ENCODE measurements around the gene ODC1.

The ODC1 gene

GRCh38 chr2:10434886-10435819 lies 13.0 kb downstream of the ODC1 start:
- no peak for DNase-seq (ENCODE audit: low read depth, low spot score)
- Histone ChIP-seq H3K4me3 (ENCODE audit: low read length) (no peak overlapping the region), H3K4me1 (ENCODE audit: control insufficient read depth, insufficient read depth, low read length) (peaks cover 4% of the 10 kb centered on the region; the same call in 1 of the 2 replicates), H3K27ac (ENCODE audit: low read length) (no peak overlapping the region), H3K9me3 (ENCODE audit: control insufficient read depth, insufficient read depth, low read length) (no peaks in the 10 kb centered on the region), H3K27me3 (ENCODE audit: control insufficient read depth, insufficient read depth, low read length) (peaks cover 1% of the 10 kb centered on the region; the same call in 1 of the 2 replicates), H3K36me3 (ENCODE audit: control insufficient read depth, insufficient read depth, low read length) (no peaks in the 10 kb centered on the region; the same call in 1 of the 2 replicates)
- WGBS (ENCODE audit: insufficient coverage, insufficient read length) = no CpG with 5 or more reads among the region's 28 CpGs

- no peaks in the 10 kb centered on the region for H3K36me3 ChIP-seq (ENCODE audit: control insufficient read depth, insufficient read depth, low read length)
- H3K27me3 ChIP-seq (ENCODE audit: control insufficient read depth, insufficient read depth, low read length) = peaks cover 1% of the 10 kb centered on the region; the same call in 1 of the 2 replicates
- peaks cover 4% of the 10 kb centered on the region; the same call in 1 of the 2 replicates for H3K4me1 ChIP-seq (ENCODE audit: control insufficient read depth, insufficient read depth, low read length)
- WGBS (ENCODE audit: insufficient coverage, insufficient read length) = no CpG with 5 or more reads among the region's 19 CpGs
- H3K9me3 ChIP-seq (ENCODE audit: control insufficient read depth, insufficient read depth, low read length) = no peaks in the 10 kb centered on the region
- H3K27ac ChIP-seq (ENCODE audit: low read length) = no peak overlapping the region
- H3K4me3 ChIP-seq (ENCODE audit: low read length) = no peak overlapping the region
- no peak for DNase-seq (ENCODE audit: low read depth, low spot score)
Observed at GRCh38 chr2:10433947-10434885, 13.9 kb downstream of the ODC1 start.

- H3K27me3 ChIP-seq (ENCODE audit: control insufficient read depth, insufficient read depth, low read length) = peaks cover 1% of the 10 kb centered on the region; the same call in 1 of the 2 replicates
- H3K4me3 ChIP-seq (ENCODE audit: low read length) = no peak overlapping the region
- no peak overlapping the region for H3K27ac ChIP-seq (ENCODE audit: low read length)
- DNase-seq (ENCODE audit: low read depth, low spot score) = no peak
- peaks cover 4% of the 10 kb centered on the region for H3K4me1 ChIP-seq (ENCODE audit: control insufficient read depth, insufficient read depth, low read length)
- 100% methylated on average over 6 of the region's 10 CpGs for WGBS (ENCODE audit: insufficient coverage, insufficient read length)
- no peaks in the 10 kb centered on the region for H3K36me3 ChIP-seq (ENCODE audit: control insufficient read depth, insufficient read depth, low read length)
- H3K9me3 ChIP-seq (ENCODE audit: control insufficient read depth, insufficient read depth, low read length) = no peaks in the 10 kb centered on the region
Observed at GRCh38 chr2:10433264-10433946, 14.7 kb downstream of the ODC1 start.

- no peak for DNase-seq (ENCODE audit: low read depth, low spot score)
- Histone ChIP-seq H3K27ac (ENCODE audit: low read length) (no peak overlapping the region), H3K9me3 (ENCODE audit: control insufficient read depth, insufficient read depth, low read length) (no peaks in the 10 kb centered on the region), H3K4me1 (ENCODE audit: control insufficient read depth, insufficient read depth, low read length) (peaks cover 4% of the 10 kb centered on the region), H3K36me3 (ENCODE audit: control insufficient read depth, insufficient read depth, low read length) (no peaks in the 10 kb centered on the region), H3K4me3 (ENCODE audit: low read length) (peak overlapping the region; percentile 23), H3K27me3 (ENCODE audit: control insufficient read depth, insufficient read depth, low read length) (peaks cover 1% of the 10 kb centered on the region; the same call in 1 of the 2 replicates)
- no CpG with 5 or more reads among the region's 49 CpGs for WGBS (ENCODE audit: insufficient coverage, insufficient read length)
Observed at GRCh38 chr2:10432311-10433181, 15.6 kb downstream of the ODC1 start.

GRCh38 chr2:10431797-10432196 lies 16.3 kb downstream of the ODC1 start:
- no peaks in the 10 kb centered on the region for H3K36me3 ChIP-seq (ENCODE audit: control insufficient read depth, insufficient read depth, low read length)
- H3K9me3 ChIP-seq (ENCODE audit: control insufficient read depth, insufficient read depth, low read length) = no peaks in the 10 kb centered on the region
- H3K27ac ChIP-seq (ENCODE audit: low read length) = no peak overlapping the region
- H3K27me3 ChIP-seq (ENCODE audit: control insufficient read depth, insufficient read depth, low read length) = peaks cover 1% of the 10 kb centered on the region; the same call in 1 of the 2 replicates
- H3K4me3 ChIP-seq (ENCODE audit: low read length) = peak overlapping the region; percentile 23; the same call in 1 of the 2 replicates
- no CpG with 5 or more reads among the region's 16 CpGs for WGBS (ENCODE audit: insufficient coverage, insufficient read length)
- peaks cover 4% of the 10 kb centered on the region for H3K4me1 ChIP-seq (ENCODE audit: control insufficient read depth, insufficient read depth, low read length)
- no peak for DNase-seq (ENCODE audit: low read depth, low spot score)

- no peak for DNase-seq (ENCODE audit: low read depth, low spot score)
- Histone ChIP-seq H3K36me3 (ENCODE audit: control insufficient read depth, insufficient read depth, low read length) (no peaks in the 10 kb centered on the region), H3K27ac (ENCODE audit: low read length) (no peak overlapping the region), H3K4me3 (ENCODE audit: low read length) (no peak overlapping the region), H3K4me1 (ENCODE audit: control insufficient read depth, insufficient read depth, low read length) (peaks cover 4% of the 10 kb centered on the region), H3K27me3 (ENCODE audit: control insufficient read depth, insufficient read depth, low read length) (peaks cover 1% of the 10 kb centered on the region; the same call in 1 of the 2 replicates), H3K9me3 (ENCODE audit: control insufficient read depth, insufficient read depth, low read length) (no peaks in the 10 kb centered on the region)
- no CpG with 5 or more reads among the region's 8 CpGs for WGBS (ENCODE audit: insufficient coverage, insufficient read length)
Observed at GRCh38 chr2:10430886-10431622, 17.1 kb downstream of the ODC1 start.

GRCh38 chr2:10428924-10429323 lies 19.2 kb downstream of the ODC1 start:
- no peaks in the 10 kb centered on the region for H3K9me3 ChIP-seq (ENCODE audit: control insufficient read depth, insufficient read depth, low read length)
- peaks cover 5% of the 10 kb centered on the region for H3K4me1 ChIP-seq (ENCODE audit: control insufficient read depth, insufficient read depth, low read length)
- H3K27me3 ChIP-seq (ENCODE audit: control insufficient read depth, insufficient read depth, low read length) = peaks cover 1% of the 10 kb centered on the region; the same call in 1 of the 2 replicates
- no peak overlapping the region for H3K4me3 ChIP-seq (ENCODE audit: low read length)
- no peaks in the 10 kb centered on the region; the same call in 1 of the 2 replicates for H3K36me3 ChIP-seq (ENCODE audit: control insufficient read depth, insufficient read depth, low read length)
- no CpG with 5 or more reads among the region's 3 CpGs for WGBS (ENCODE audit: insufficient coverage, insufficient read length)
- no peak for DNase-seq (ENCODE audit: low read depth, low spot score)
- H3K27ac ChIP-seq (ENCODE audit: low read length) = no peak overlapping the region

GRCh38 chr2:10428355-10428754 lies 19.8 kb downstream of the ODC1 start:
- Histone ChIP-seq H3K36me3 (ENCODE audit: control insufficient read depth, insufficient read depth, low read length) (no peaks in the 10 kb centered on the region; the same call in 1 of the 2 replicates), H3K4me1 (ENCODE audit: control insufficient read depth, insufficient read depth, low read length) (peaks cover 5% of the 10 kb centered on the region), H3K27ac (ENCODE audit: low read length) (no peak overlapping the region), H3K4me3 (ENCODE audit: low read length) (no peak overlapping the region), H3K27me3 (ENCODE audit: control insufficient read depth, insufficient read depth, low read length) (peaks cover 1% of the 10 kb centered on the region; the same call in 1 of the 2 replicates), H3K9me3 (ENCODE audit: control insufficient read depth, insufficient read depth, low read length) (no peaks in the 10 kb centered on the region)
- no CpG with 5 or more reads among the region's 8 CpGs for WGBS (ENCODE audit: insufficient coverage, insufficient read length)
- DNase-seq (ENCODE audit: low read depth, low spot score) = no peak

GRCh38 chr2:10427618-10427949 lies 20.5 kb downstream of the ODC1 start:
- H3K27ac ChIP-seq (ENCODE audit: low read length) = no peak overlapping the region
- H3K36me3 ChIP-seq (ENCODE audit: control insufficient read depth, insufficient read depth, low read length) = no peaks in the 10 kb centered on the region; the same call in 1 of the 2 replicates
- no CpG with 5 or more reads among the region's 17 CpGs for WGBS (ENCODE audit: insufficient coverage, insufficient read length)
- peaks cover 1% of the 10 kb centered on the region; the same call in 1 of the 2 replicates for H3K4me1 ChIP-seq (ENCODE audit: control insufficient read depth, insufficient read depth, low read length)
- H3K4me3 ChIP-seq (ENCODE audit: low read length) = no peak overlapping the region
- H3K27me3 ChIP-seq (ENCODE audit: control insufficient read depth, insufficient read depth, low read length) = peaks cover 1% of the 10 kb centered on the region; the same call in 1 of the 2 replicates
- H3K9me3 ChIP-seq (ENCODE audit: control insufficient read depth, insufficient read depth, low read length) = no peaks in the 10 kb centered on the region
- no peak for DNase-seq (ENCODE audit: low read depth, low spot score)
